Measurements from ENCODE around the gene CALR3. TPM values are rescaled to one million over a fixed set of nuclear protein-coding genes. Genes with fewer than 3 reads are reported as not detected.
A peak's percentile ranks its signal among the peaks of the same experiment; 100 is the strongest.

The CALR3 gene
- total and polyA plus RNA-seq, 10 of the 15 experiments (the other 5 are each of a cell fraction or from before 2014, with no cell fraction given) = 0.05 to 0.45 (median 0.12) TPM; not detected in 2

DNA sequence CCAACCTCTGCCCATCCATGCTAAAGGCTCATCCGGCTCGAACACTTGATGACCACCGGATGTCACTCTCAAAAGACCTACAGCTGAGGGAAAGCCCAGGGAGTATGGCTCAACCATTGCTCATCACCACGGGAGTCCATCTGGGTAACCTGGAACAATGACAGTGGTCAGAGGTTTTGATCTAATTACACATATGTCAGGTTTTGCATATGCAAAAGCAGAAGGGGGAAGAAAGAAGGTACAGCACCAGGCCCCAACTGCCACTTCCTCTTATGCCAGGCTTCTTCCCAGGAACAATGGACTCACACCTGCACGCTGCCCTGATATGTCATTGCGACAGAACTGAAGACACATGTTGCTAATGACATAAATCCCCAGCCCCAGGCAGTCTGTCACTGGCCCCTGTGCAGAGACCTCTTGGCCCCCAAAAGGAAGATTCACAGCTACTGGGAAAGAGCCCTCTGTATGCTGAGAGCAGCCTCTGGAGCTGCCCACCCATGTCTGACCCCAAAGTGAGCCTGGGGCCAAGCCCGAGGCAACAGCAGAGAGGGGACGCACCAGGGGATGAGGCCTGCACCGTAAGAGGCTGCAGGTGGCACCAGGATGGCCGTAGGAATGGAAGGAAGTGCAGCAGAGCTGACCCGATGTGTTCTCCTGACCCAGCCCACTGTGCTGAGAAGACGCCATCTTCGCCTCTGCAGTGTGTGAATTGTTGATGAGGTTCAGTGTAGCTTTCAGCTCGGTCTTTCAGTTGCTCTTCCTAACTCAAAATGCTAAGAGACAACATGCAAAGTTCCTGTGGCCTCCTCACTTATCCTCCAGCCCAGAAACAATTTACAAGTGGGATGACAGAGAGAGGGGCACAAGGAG, 50.5 kb downstream of the CALR3 start (continued):
- TF ChIP-seq CEBPB (IDR thresholded peaks at IDR 0.05; ENCODE audit: borderline replicate concordance in 1 of 2, low read depth in 2 of 2, low read length in 2 of 2) = no peak
- TF ChIP-seq RB1 (IDR thresholded peaks at IDR 0.05; ENCODE audit: borderline replicate concordance) = no peak
- TF ChIP-seq MEF2B (IDR thresholded peaks at IDR 0.05; ENCODE audit: partially characterized antibody, poor library complexity, severe bottlenecking) = peak; percentile 47
- peak; percentile 75 for TF ChIP-seq GATAD2B (conservative IDR thresholded peaks at IDR 0.05; ENCODE audit: low read depth)
- TF ChIP-seq, protein P1, sequence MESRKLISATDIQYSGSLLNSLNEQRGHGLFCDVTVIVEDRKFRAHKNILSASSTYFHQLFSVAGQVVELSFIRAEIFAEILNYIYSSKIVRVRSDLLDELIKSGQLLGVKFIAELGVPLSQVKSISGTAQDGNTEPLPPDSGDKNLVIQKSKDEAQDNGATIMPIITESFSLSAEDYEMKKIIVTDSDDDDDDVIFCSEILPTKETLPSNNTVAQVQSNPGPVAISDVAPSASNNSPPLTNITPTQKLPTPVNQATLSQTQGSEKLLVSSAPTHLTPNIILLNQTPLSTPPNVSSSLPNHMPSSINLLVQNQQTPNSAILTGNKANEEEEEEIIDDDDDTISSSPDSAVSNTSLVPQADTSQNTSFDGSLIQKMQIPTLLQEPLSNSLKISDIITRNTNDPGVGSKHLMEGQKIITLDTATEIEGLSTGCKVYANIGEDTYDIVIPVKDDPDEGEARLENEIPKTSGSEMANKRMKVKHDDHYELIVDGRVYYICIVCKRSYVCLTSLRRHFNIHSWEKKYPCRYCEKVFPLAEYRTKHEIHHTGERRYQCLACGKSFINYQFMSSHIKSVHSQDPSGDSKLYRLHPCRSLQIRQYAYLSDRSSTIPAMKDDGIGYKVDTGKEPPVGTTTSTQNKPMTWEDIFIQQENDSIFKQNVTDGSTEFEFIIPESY (IDR thresholded peaks at IDR 0.05) = no peak
- TF ChIP-seq JUNB (IDR thresholded peaks at IDR 0.05) = 0 out of 2 replicates have a peak, but pooled peaks have one; percentile 17
- no peak; the same call in 1 of the 2 replicates for TF ChIP-seq ZNF207 (IDR thresholded peaks at IDR 0.05; ENCODE audit: borderline replicate concordance)
- TF ChIP-seq BCL11A (IDR thresholded peaks at IDR 0.05; ENCODE audit: low read depth, low read length) = 0 out of 2 replicates have a peak, but pooled peaks have one; percentile 8
- no peak for TF ChIP-seq NR2C2 (IDR thresholded peaks at IDR 0.05; ENCODE audit: borderline replicate concordance, control insufficient read depth, insufficient read length, low read depth)
- no peak for TF ChIP-seq TCF7 (IDR thresholded peaks at IDR 0.05; ENCODE audit: borderline replicate concordance)
- peak; percentile 62; the same call in 1 of the 2 replicates for TF ChIP-seq CHD2 (IDR thresholded peaks at IDR 0.05; ENCODE audit: borderline replicate concordance, low read depth, low read length)
- no peak for TF ChIP-seq SMAD1 (IDR thresholded peaks at IDR 0.05; ENCODE audit: low read depth, partially characterized antibody)
- no peak for TF ChIP-seq PAX8 (IDR thresholded peaks at IDR 0.05)
- 0 out of 2 replicates have a peak, but pooled peaks have one; percentile 9 for TF ChIP-seq REST (IDR thresholded peaks at IDR 0.05; ENCODE audit: low read depth, low read length)
- peak; percentile 48; the same call in 1 of the 2 replicates for TF ChIP-seq TCF3 (IDR thresholded peaks at IDR 0.05; ENCODE audit: borderline replicate concordance, insufficient read depth, low read depth, low read length)
- TF ChIP-seq SKIL (IDR thresholded peaks at IDR 0.05; ENCODE audit: low read depth, poor library complexity, severe bottlenecking) = no peak
- TF ChIP-seq POLR2A (IDR thresholded peaks at IDR 0.05; ENCODE audit: low read depth, low read length) = peak; percentile 71
- TF ChIP-seq, protein P2, sequence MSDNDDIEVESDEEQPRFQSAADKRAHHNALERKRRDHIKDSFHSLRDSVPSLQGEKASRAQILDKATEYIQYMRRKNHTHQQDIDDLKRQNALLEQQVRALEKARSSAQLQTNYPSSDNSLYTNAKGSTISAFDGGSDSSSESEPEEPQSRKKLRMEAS (IDR thresholded peaks at IDR 0.05; ENCODE audit: low read depth, low read length) = no peak; the same call in none of the 2 replicates
- no peak for TF ChIP-seq WRNIP1 (IDR thresholded peaks at IDR 0.05; ENCODE audit: borderline replicate concordance, low read depth, low read length)
- TF ChIP-seq RBBP5 (conservative IDR thresholded peaks at IDR 0.05) = no peak
- TF ChIP-seq IRF3 (IDR thresholded peaks at IDR 0.05) = no peak

Data from GM12878 (cell line).